22Rv1 (cell line): Measurements from ENCODE around the gene ADAMTS3.

Experiments used
- H3K27ac ChIP-seq: fragments of 450-650 bp; 2 replicates; pipeline ENCODE4 v1.5.1; 2017
- CTCF ChIP-seq: fragments of 450-650 bp; IDR thresholded peaks from 2 replicates; pipeline ENCODE4 v1.5.1; 2017; ENCODE audit warnings: mild to moderate bottlenecking
- ZFX ChIP-seq: fragments of 450-650 bp; IDR thresholded peaks from 2 replicates; pipeline ENCODE4 v1.6.1; 2017; ENCODE audit warnings: antibody characterized with exemption, borderline replicate concordance

Gene ADAMTS3

GRCh38 chr4:72418458-72418857 is 150.6 kb downstream of the ADAMTS3 start:
- no peak for TF ChIP-seq ZFX
- TF ChIP-seq CTCF: no peak
- no peak overlapping the region for H3K27ac ChIP-seq

GRCh38 chr4:72410158-72410557 is 158.9 kb downstream of the ADAMTS3 start:
- no peak overlapping the region for H3K27ac ChIP-seq
- TF ChIP-seq CTCF (no peak), ZFX (no peak)

- H3K27ac ChIP-seq: no peak overlapping the region
- no peak for TF ChIP-seq CTCF
- no peak for TF ChIP-seq ZFX
These were observed 160.5 kb downstream of the ADAMTS3 start for GRCh38 chr4:72408568-72408967.

GRCh38 chr4:72405417-72405816 is 163.6 kb downstream of the ADAMTS3 start:
- no peak for TF ChIP-seq ZFX
- TF ChIP-seq CTCF: no peak
- no peak overlapping the region for H3K27ac ChIP-seq

GRCh38 chr4:72397314-72397713 is 171.7 kb downstream of the ADAMTS3 start:
- no peak overlapping the region for H3K27ac ChIP-seq
- no peak for TF ChIP-seq ZFX
- no peak for TF ChIP-seq CTCF

GRCh38 chr4:72394012-72394663 is 174.9 kb downstream of the ADAMTS3 start:
- H3K27ac ChIP-seq: no peak overlapping the region
- TF ChIP-seq CTCF (no peak), ZFX (no peak)

- H3K27ac ChIP-seq: no peak overlapping the region
These were observed 177.7 kb downstream of the ADAMTS3 start for GRCh38 chr4:72391281-72391680.

More at GRCh38 chr4:72391281-72391680, 177.7 kb downstream of the ADAMTS3 start:
- TF ChIP-seq ZFX: no peak
- TF ChIP-seq CTCF: no peak
